Trophoblast cell (in vitro differentiated cells and primary cell): ENCODE data around the gene SLC12A9.

Experiments used
- DNase-seq, 2 donors: peaks; one replicate each; pipeline ENCODE4 v3.0.0-alpha.2; 2016
- H2AFZ ChIP-seq: 2 replicates; pipeline ENCODE4 v1.6.1; 2013; ENCODE audit warnings: low read length, moderate library complexity, mild to moderate bottlenecking; ENCODE audit not compliant: insufficient read depth, poor library complexity
- H2AK5ac ChIP-seq: 2 replicates; pipeline ENCODE4 v1.6.1; 2013; ENCODE audit warnings: mild to moderate bottlenecking, low read length
- H2BK120ac ChIP-seq: 2 replicates; pipeline ENCODE4 v1.6.1; 2013; ENCODE audit warnings: low read length, mild to moderate bottlenecking, moderate library complexity; ENCODE audit not compliant: insufficient read depth, poor library complexity
- H2BK12ac ChIP-seq: 2 replicates; pipeline ENCODE4 v1.6.1; 2013; ENCODE audit warnings: mild to moderate bottlenecking, low read length, moderate library complexity
- H2BK5ac ChIP-seq: 2 replicates; pipeline ENCODE4 v1.6.1; 2013; ENCODE audit warnings: low read length, low read depth, moderate library complexity, mild to moderate bottlenecking; ENCODE audit not compliant: poor library complexity
- H3K14ac ChIP-seq: 2 replicates; pipeline ENCODE4 v1.6.1; 2013; ENCODE audit warnings: mild to moderate bottlenecking, low read length
- H3K18ac ChIP-seq: 2 replicates; pipeline ENCODE4 v1.6.1; 2013; ENCODE audit warnings: mild to moderate bottlenecking, low read length
- H3K23ac ChIP-seq: 2 replicates; pipeline ENCODE4 v1.6.1; 2013; ENCODE audit warnings: low read length
- H3K27ac ChIP-seq: 2 replicates; pipeline ENCODE4 v1.5.1; 2013; ENCODE audit warnings: low read depth, mild to moderate bottlenecking, inconsistent platforms, low read length, moderate library complexity
- H3K27me3 ChIP-seq: 2 replicates; pipeline ENCODE4 v1.6.1; 2013; ENCODE audit warnings: inconsistent platforms, mild to moderate bottlenecking, low read length, moderate library complexity; ENCODE audit not compliant: insufficient read depth
- H3K36me3 ChIP-seq, 2 experiments: 1 replicate in 1 of 2; 2 replicates in 1 of 2; pipeline ENCODE4 v1.6.1; 2013; ENCODE audit warnings: low read length in 2 of 2, mild to moderate bottlenecking in 2 of 2, moderate library complexity in 1 of 2; ENCODE audit not compliant: insufficient read depth in 2 of 2, control insufficient read depth in 1 of 2
- H3K4ac ChIP-seq: 2 replicates; pipeline ENCODE4 v1.6.1; 2013; ENCODE audit warnings: low read depth, mild to moderate bottlenecking, low read length, moderate library complexity
- H3K4me1 ChIP-seq, 2 experiments: 1 replicate in 1 of 2; 2 replicates in 1 of 2; pipeline ENCODE4 v1.6.1; 2013; ENCODE audit warnings: low read length in 2 of 2, mild to moderate bottlenecking in 2 of 2, moderate library complexity in 1 of 2; ENCODE audit not compliant: insufficient read depth in 2 of 2, control insufficient read depth in 1 of 2
- H3K4me2 ChIP-seq: 2 replicates; pipeline ENCODE4 v1.6.1; 2013; ENCODE audit warnings: inconsistent platforms, mild to moderate bottlenecking, low read length, moderate library complexity
- H3K4me3 ChIP-seq: 2 replicates; pipeline ENCODE4 v1.5.1; 2013; ENCODE audit warnings: mild to moderate bottlenecking, low read depth, low read length, inconsistent platforms
- H3K79me1 ChIP-seq: one replicate; pipeline ENCODE4 v1.6.1; 2013; ENCODE audit warnings: low read length
- H3K79me2 ChIP-seq: 2 replicates; pipeline ENCODE4 v1.6.1; 2013; ENCODE audit warnings: low read length, mild to moderate bottlenecking; ENCODE audit not compliant: control insufficient read depth, insufficient read depth, poor library complexity
- H3K9ac ChIP-seq: 2 replicates; pipeline ENCODE4 v1.6.1; 2013; ENCODE audit warnings: mild to moderate bottlenecking, low read length
- H3K9me3 ChIP-seq: 2 replicates; pipeline ENCODE4 v1.6.1; 2013; ENCODE audit warnings: low read depth, mild to moderate bottlenecking, control low read depth, inconsistent platforms, low read length; ENCODE audit not compliant: insufficient read depth
- H4K12ac ChIP-seq: 2 replicates; pipeline ENCODE4 v1.6.1; 2013; ENCODE audit warnings: low read depth, mild to moderate bottlenecking, low read length, moderate library complexity
- H4K8ac ChIP-seq: 2 replicates; pipeline ENCODE4 v1.6.1; 2013; ENCODE audit warnings: low read depth, mild to moderate bottlenecking, low read length, moderate library complexity
- H4K91ac ChIP-seq: one replicate; pipeline ENCODE4 v1.6.1; 2013; ENCODE audit warnings: low read depth, mild to moderate bottlenecking, low read length, moderate library complexity
- WGBS: extraction: QIAGEN DNeasy Blood & Tissue Kit; methylation state at CpG from one replicate; pipeline ENCODE4 v1.1.7; 2013; ENCODE audit warnings: missing lambda C conversion rate; ENCODE audit not compliant: insufficient read length, insufficient coverage; ENCODE audit errors: extremely low coverage; 5-methylcytosine and 5-hydroxymethylcytosine counted together

Gene SLC12A9

GRCh38 chr7:100839361-100839760 is 13.2 kb upstream of the SLC12A9 start:
- Histone ChIP-seq H2BK120ac (no peak overlapping the region), H3K4me3 (no peak overlapping the region)
- WGBS = no CpG with 5 or more reads among the region's 18 CpGs

GRCh38 chr7:100840470-100841100 is 11.9 kb upstream of the SLC12A9 start:
- no peak overlapping the region for H3K18ac ChIP-seq
- no peak overlapping the region for H4K8ac ChIP-seq
- no peak overlapping the region for H2BK120ac ChIP-seq
- no peaks in the 10 kb centered on the region for H3K36me3 ChIP-seq
- H3K79me2 ChIP-seq = peaks cover 4% of the 10 kb centered on the region
- H2AK5ac ChIP-seq = no peak overlapping the region
- H3K79me1 ChIP-seq = peaks cover 17% of the 10 kb centered on the region
- H3K27me3 ChIP-seq = no peaks in the 10 kb centered on the region
- H4K91ac ChIP-seq = no peak overlapping the region
- H2BK5ac ChIP-seq = no peak overlapping the region
- H3K4ac ChIP-seq = no peak overlapping the region
- no peak overlapping the region for H4K12ac ChIP-seq
- no CpG with 5 or more reads among the region's 8 CpGs for WGBS
- no peak overlapping the region for H3K4me2 ChIP-seq
- H3K4me3 ChIP-seq = no peak overlapping the region
- no peak overlapping the region for H3K23ac ChIP-seq
- no peak overlapping the region for H2AFZ ChIP-seq
- peaks cover 8 to 9% of the 10 kb centered on the region in 2 experiments for H3K4me1 ChIP-seq
- H2BK12ac ChIP-seq = no peak overlapping the region
- H3K9me3 ChIP-seq = no peaks in the 10 kb centered on the region
- DNase-seq = no peak
- H3K27ac ChIP-seq = no peak overlapping the region
- H3K9ac ChIP-seq = no peak overlapping the region
- H3K14ac ChIP-seq = no peak overlapping the region

More at GRCh38 chr7:100839361-100839760, 13.2 kb upstream of the SLC12A9 start:
- H3K27me3 ChIP-seq = no peaks in the 10 kb centered on the region
- H2BK12ac ChIP-seq = no peak overlapping the region
- peak overlapping the region; percentile 82 for H2AK5ac ChIP-seq
- peaks cover 4% of the 10 kb centered on the region for H3K79me2 ChIP-seq
- H3K4me2 ChIP-seq = no peak overlapping the region
- H2BK5ac ChIP-seq = no peak overlapping the region
- H3K79me1 ChIP-seq = peaks cover 17% of the 10 kb centered on the region
- no peak overlapping the region for H2AFZ ChIP-seq
- no peak overlapping the region for H4K91ac ChIP-seq
- H3K4ac ChIP-seq = no peak overlapping the region
- H3K36me3 ChIP-seq = no peaks in the 10 kb centered on the region
- H3K18ac ChIP-seq = no peak overlapping the region
- no peak overlapping the region for H3K14ac ChIP-seq
- H3K4me1 ChIP-seq = peaks cover 8 to 10% of the 10 kb centered on the region in 2 experiments
- H3K9me3 ChIP-seq = no peaks in the 10 kb centered on the region
- DNase-seq = no peak
- no peak overlapping the region for H3K27ac ChIP-seq
- no peak overlapping the region for H4K8ac ChIP-seq
- H3K9ac ChIP-seq = no peak overlapping the region
- no peak overlapping the region for H4K12ac ChIP-seq
- H3K23ac ChIP-seq = no peak overlapping the region

GRCh38 chr7:100847360-100847759 is 5.2 kb upstream of the SLC12A9 start:
- H2AK5ac ChIP-seq = no peak overlapping the region
- no peak overlapping the region for H4K91ac ChIP-seq
- no peaks in the 10 kb centered on the region for H3K36me3 ChIP-seq
- no peak overlapping the region for H4K8ac ChIP-seq
- H3K14ac ChIP-seq = no peak overlapping the region
- H3K27me3 ChIP-seq = no peaks in the 10 kb centered on the region
- no peaks in the 10 kb centered on the region for H3K79me2 ChIP-seq
- DNase-seq = peak in 1 of 2 donors; percentile 18
- H2BK120ac ChIP-seq = no peak overlapping the region
- no CpG with 5 or more reads among the region's 4 CpGs for WGBS
- H3K4me2 ChIP-seq = no peak overlapping the region
- H3K27ac ChIP-seq = no peak overlapping the region
- no peak overlapping the region for H3K18ac ChIP-seq
- no peak overlapping the region for H2AFZ ChIP-seq
- H3K9me3 ChIP-seq = no peaks in the 10 kb centered on the region
- H2BK5ac ChIP-seq = no peak overlapping the region
- no peaks in the 10 kb centered on the region for H3K79me1 ChIP-seq
- H2BK12ac ChIP-seq = no peak overlapping the region
- no peak overlapping the region for H3K4ac ChIP-seq
- H3K4me3 ChIP-seq = no peak overlapping the region
- no peaks in the 10 kb centered on the region for H3K4me1 ChIP-seq
- H3K9ac ChIP-seq = no peak overlapping the region
- H3K23ac ChIP-seq = no peak overlapping the region
- no peak overlapping the region for H4K12ac ChIP-seq

- Histone ChIP-seq H4K91ac (no peak overlapping the region), H2AK5ac (no peak overlapping the region), H3K79me2 (no peaks in the 10 kb centered on the region), H3K4me3 (no peak overlapping the region), H3K4ac (no peak overlapping the region), H3K23ac (no peak overlapping the region), H3K4me1 (peaks cover 19 to 23% of the 10 kb centered on the region in 2 experiments), H3K27ac (no peak overlapping the region), H3K79me1 (peaks cover 12% of the 10 kb centered on the region), H3K27me3 (no peaks in the 10 kb centered on the region), H4K8ac (no peak overlapping the region), H2BK120ac (no peak overlapping the region), H3K14ac (no peak overlapping the region), H3K18ac (no peak overlapping the region), H3K9ac (no peak overlapping the region), H2AFZ (no peak overlapping the region), H2BK12ac (no peak overlapping the region), H4K12ac (peak overlapping the region; percentile 43), H3K36me3 (peaks cover 7 to 8% of the 10 kb centered on the region in 2 experiments), H3K4me2 (no peak overlapping the region), H2BK5ac (no peak overlapping the region), H3K9me3 (no peaks in the 10 kb centered on the region)
- peak in 1 of 2 donors; percentile 14 for DNase-seq
- WGBS = no CpG with 5 or more reads among the region's 14 CpGs
Observed at GRCh38 chr7:100854146-100854895, 1.8 kb downstream of the SLC12A9 start.
